Measurements from ENCODE around the gene ATL3.

GRCh38 chr11:63672936-63673539 is 1.9 kb upstream of the ATL3 start:
- TF ChIP-seq CTCF (IDR thresholded peaks at IDR 0.05) (no peak), POLR2A (IDR thresholded peaks at IDR 0.05) (no peak)

Data from right lobe of liver (tissue), 4 donors.